KMS-11 (cell line): ENCODE data around the gene PDE1C.

Experiments used
- H2AFZ ChIP-seq: fragments of 200-600 bp; sonication (generic); 2 replicates; pipeline ENCODE4 v1.6.1; 2016; ENCODE audit warnings: antibody characterized with exemption, mixed run types, low read depth
- H3K27ac ChIP-seq: fragments of 200-600 bp; sonication (generic); 2 replicates; pipeline ENCODE4 v1.6.1; 2016; ENCODE audit warnings: mild to moderate bottlenecking, mixed run types
- H3K27me3 ChIP-seq: fragments of 200-600 bp; sonication (generic); 2 replicates; pipeline ENCODE4 v1.6.1; 2017; ENCODE audit warnings: mild to moderate bottlenecking, low read depth, mixed run types, moderate library complexity; ENCODE audit not compliant: insufficient read depth
- H3K36me3 ChIP-seq: fragments of 200-600 bp; sonication (generic); 2 replicates; pipeline ENCODE4 v1.6.1; 2017; ENCODE audit warnings: mild to moderate bottlenecking, mixed run types; ENCODE audit not compliant: insufficient read depth
- H3K4me1 ChIP-seq: fragments of 200-600 bp; sonication (generic); 2 replicates; pipeline ENCODE4 v1.6.1; 2016; ENCODE audit warnings: mild to moderate bottlenecking, low read depth, mixed run types; ENCODE audit not compliant: poor library complexity, severe bottlenecking
- H3K4me2 ChIP-seq: fragments of 200-600 bp; sonication (generic); 2 replicates; pipeline ENCODE4 v1.7.0; 2016; ENCODE audit warnings: mild to moderate bottlenecking, mixed run types
- H3K4me3 ChIP-seq: fragments of 200-600 bp; sonication (generic); IDR thresholded peaks from 2 replicates; pipeline ENCODE4 v1.6.1; 2017; ENCODE audit warnings: low read depth, low read length, mixed read lengths; ENCODE audit not compliant: insufficient read depth
- H3K79me2 ChIP-seq: fragments of 200-600 bp; sonication (generic); 2 replicates; pipeline ENCODE4 v1.6.1; 2016; ENCODE audit warnings: low read depth, mixed run types; ENCODE audit not compliant: insufficient read depth
- H3K9ac ChIP-seq: fragments of 200-600 bp; sonication (generic); 2 replicates; pipeline ENCODE4 v1.6.1; 2016; ENCODE audit warnings: mild to moderate bottlenecking, mixed run types
- H4K20me1 ChIP-seq: fragments of 200-600 bp; sonication (generic); 2 replicates; pipeline ENCODE4 v1.6.1; 2016; ENCODE audit warnings: mild to moderate bottlenecking, mixed run types; ENCODE audit not compliant: insufficient read depth
- TF ChIP-seq, protein P1 (sequence below): fragments of 200-600 bp; sonication (generic); conservative IDR thresholded peaks from 2 replicates; pipeline ENCODE4 v1.6.1; 2017; ENCODE audit warnings: low read depth, mild to moderate bottlenecking, antibody characterized with exemption, low read length, moderate library complexity, mixed read lengths

The PDE1C gene

DNA sequence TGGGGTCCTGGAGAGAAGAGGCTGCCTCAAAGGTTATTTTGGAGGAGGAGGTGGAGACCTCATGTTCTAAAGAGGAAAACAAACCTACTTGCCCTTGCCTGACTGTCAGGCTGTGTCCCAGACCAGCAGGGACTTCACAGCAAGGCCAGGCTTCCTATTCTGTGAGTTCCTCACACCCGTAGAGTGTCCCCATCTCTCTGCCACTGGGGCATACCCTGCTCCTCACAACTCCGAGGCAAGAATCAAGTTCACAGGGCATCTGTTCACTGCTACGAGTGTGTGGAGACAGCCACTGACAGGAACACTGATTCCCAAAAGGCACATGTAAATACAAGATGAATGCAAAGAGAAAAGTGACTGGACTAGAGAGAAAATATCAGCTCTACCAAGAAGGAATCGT lies 38.0 kb downstream of the PDE1C start:
- TF ChIP-seq, protein P1, sequence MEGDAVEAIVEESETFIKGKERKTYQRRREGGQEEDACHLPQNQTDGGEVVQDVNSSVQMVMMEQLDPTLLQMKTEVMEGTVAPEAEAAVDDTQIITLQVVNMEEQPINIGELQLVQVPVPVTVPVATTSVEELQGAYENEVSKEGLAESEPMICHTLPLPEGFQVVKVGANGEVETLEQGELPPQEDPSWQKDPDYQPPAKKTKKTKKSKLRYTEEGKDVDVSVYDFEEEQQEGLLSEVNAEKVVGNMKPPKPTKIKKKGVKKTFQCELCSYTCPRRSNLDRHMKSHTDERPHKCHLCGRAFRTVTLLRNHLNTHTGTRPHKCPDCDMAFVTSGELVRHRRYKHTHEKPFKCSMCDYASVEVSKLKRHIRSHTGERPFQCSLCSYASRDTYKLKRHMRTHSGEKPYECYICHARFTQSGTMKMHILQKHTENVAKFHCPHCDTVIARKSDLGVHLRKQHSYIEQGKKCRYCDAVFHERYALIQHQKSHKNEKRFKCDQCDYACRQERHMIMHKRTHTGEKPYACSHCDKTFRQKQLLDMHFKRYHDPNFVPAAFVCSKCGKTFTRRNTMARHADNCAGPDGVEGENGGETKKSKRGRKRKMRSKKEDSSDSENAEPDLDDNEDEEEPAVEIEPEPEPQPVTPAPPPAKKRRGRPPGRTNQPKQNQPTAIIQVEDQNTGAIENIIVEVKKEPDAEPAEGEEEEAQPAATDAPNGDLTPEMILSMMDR, result no peak
- Histone ChIP-seq H3K79me2 (no peaks in the 10 kb centered on the region), H3K4me3 (no peak overlapping the region), H2AFZ (no peak overlapping the region), H3K27me3 (peaks cover 13% of the 10 kb centered on the region; the same call in 1 of the 2 replicates), H3K9ac (no peak overlapping the region), H3K27ac (no peak overlapping the region), H3K36me3 (no peaks in the 10 kb centered on the region), H4K20me1 (no peaks in the 10 kb centered on the region), H3K4me1 (peaks cover 20% of the 10 kb centered on the region), H3K4me2 (no peak overlapping the region)

DNA sequence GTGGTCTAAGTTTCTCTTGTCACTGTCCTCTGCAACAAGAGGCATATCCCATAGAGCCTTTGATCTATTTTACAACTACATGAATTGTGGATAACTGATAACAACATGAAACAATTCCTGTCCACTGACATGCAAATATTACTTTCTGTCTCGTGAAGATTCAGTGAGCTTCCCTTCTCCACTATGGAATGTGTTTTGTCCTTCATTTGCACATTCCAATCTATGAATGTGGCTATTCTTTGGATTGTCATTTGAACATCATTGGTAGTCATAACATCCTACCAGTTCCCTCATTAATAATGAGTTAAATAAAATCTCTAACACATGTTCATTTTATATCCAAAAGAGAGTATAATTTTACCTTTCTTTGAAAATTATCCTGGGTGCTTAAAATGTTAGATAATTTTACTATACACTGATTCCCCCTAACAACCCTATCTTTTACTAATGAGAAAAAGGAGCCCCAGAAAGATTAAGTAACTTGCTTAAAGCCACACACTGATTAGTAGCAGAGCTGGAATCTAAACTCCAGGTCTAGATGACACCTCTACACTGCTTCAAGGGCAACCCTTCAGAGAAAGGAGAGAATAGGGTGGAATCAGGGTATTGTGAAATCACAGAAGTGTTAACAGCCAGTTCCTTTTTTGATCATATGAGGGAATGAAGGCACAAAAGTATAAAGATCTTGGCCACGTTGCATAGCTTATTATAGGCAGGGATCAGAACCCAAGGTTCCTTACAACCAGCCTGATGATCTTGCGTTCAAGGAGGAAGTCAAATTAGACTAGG lies 39.1 kb downstream of the PDE1C start:
- H3K4me2 ChIP-seq, result no peak overlapping the region
- no peaks in the 10 kb centered on the region for H3K79me2 ChIP-seq
- TF ChIP-seq, protein P1, result no peak
- H3K27ac ChIP-seq, result no peak overlapping the region
- H3K27me3 ChIP-seq, result peaks cover 13% of the 10 kb centered on the region; the same call in 1 of the 2 replicates
- H3K36me3 ChIP-seq, result no peaks in the 10 kb centered on the region
- peaks cover 10% of the 10 kb centered on the region for H3K4me1 ChIP-seq
- no peaks in the 10 kb centered on the region for H4K20me1 ChIP-seq
- no peak overlapping the region for H3K4me3 ChIP-seq
- H3K9ac ChIP-seq, result no peak overlapping the region
- H2AFZ ChIP-seq, result no peak overlapping the region

DNA sequence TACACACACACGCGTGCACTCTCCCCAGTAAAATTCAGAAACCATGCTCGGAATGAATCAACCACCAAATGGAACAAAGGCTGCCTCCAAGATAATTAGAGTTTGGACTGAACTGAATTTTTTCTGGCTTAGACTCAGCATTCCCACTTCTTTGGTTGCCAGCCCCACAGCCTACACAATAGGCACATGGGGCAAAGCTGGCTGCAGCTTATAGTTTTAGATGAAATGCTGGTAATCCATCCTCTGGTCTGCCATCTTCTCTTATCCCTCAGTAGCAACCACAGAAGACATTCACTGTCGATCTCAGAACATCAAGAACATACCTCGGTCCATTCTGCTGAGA lies 44.2 kb downstream of the PDE1C start:
- H3K36me3 ChIP-seq, result no peaks in the 10 kb centered on the region
- no peaks in the 10 kb centered on the region for H3K4me1 ChIP-seq
- H3K27ac ChIP-seq, result no peak overlapping the region
- no peak overlapping the region for H3K4me3 ChIP-seq
- H3K9ac ChIP-seq, result no peak overlapping the region
- H3K4me2 ChIP-seq, result no peak overlapping the region
- TF ChIP-seq, protein P1, result no peak
- H3K79me2 ChIP-seq, result no peaks in the 10 kb centered on the region
- H2AFZ ChIP-seq, result no peak overlapping the region
- H3K27me3 ChIP-seq, result no peaks in the 10 kb centered on the region
- no peaks in the 10 kb centered on the region for H4K20me1 ChIP-seq

DNA sequence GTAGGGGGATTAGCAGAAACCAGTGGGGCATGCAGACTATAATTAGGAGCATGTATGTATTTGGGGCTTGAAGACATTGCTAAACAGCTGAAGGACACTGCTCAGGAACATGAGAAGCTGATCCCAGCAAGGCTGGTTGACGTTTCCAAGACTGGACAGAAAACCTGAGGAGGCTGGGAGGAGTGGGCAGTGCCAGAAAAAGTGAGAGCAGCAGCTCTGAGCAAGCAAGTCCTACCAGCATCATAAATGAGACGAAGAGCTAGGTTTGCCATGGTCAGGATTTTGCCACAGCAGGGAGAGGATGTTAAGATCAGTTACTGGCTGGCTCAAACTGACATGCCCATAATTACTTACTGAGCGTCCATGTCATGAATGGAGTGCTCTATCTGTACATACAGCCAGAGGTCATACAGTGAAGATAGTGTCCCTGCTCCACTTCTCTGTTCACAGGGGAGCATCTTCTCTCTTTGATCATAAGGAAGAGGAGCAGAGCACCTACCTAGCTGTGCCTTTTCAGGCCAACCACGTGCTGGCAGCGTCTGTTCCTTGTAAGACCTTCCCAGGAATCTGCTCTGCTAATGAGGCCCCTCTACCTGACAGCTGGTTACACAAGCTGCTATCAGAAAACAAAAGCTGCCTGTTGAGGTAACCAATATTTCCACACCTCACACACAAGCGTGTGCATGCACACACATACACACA lies 44.7 kb downstream of the PDE1C start:
- no peak overlapping the region for H2AFZ ChIP-seq
- no peaks in the 10 kb centered on the region for H3K4me1 ChIP-seq
- H4K20me1 ChIP-seq, result no peaks in the 10 kb centered on the region
- no peak overlapping the region for H3K9ac ChIP-seq
- H3K4me2 ChIP-seq, result no peak overlapping the region
- H3K79me2 ChIP-seq, result no peaks in the 10 kb centered on the region
- no peak overlapping the region for H3K27ac ChIP-seq
- H3K36me3 ChIP-seq, result no peaks in the 10 kb centered on the region
- TF ChIP-seq, protein P1, result no peak
- no peaks in the 10 kb centered on the region for H3K27me3 ChIP-seq
- no peak overlapping the region for H3K4me3 ChIP-seq
